Lower leg skin (tissue), 4 donors: ENCODE measurements around the gene SCG2. TPM values are rescaled to one million over a fixed set of nuclear protein-coding genes. Genes with fewer than 3 reads are reported as not detected.

Experiments used
- DNase-seq, 2 donors: peaks; one replicate each; pipeline ENCODE4 v3.0.0-alpha.2; 2019; ENCODE audit warnings: low spot score in 2 of 2
- H3K4me3 ChIP-seq: fragments of 200-600 bp; sonication (generic); 2 replicates; pipeline ENCODE4 v1.5.1; 2017; ENCODE audit warnings: mild to moderate bottlenecking, low read depth; ENCODE audit not compliant: poor library complexity, severe bottlenecking
- CTCF ChIP-seq, 3 donors: fragments of 450-650 bp; IDR thresholded peaks; one replicate each; pipeline ENCODE4 v1.5.1; 2016; ENCODE audit warnings: antibody characterized with exemption in 3 of 3, mild to moderate bottlenecking in 3 of 3, moderate library complexity in 2 of 3
- POLR2A ChIP-seq, 2 donors: fragments of 450-650 bp; IDR thresholded peaks; one replicate each; pipeline ENCODE4 v1.6.1; 2016 to 2017; ENCODE audit warnings: antibody characterized with exemption in 2 of 2, mild to moderate bottlenecking in 1 of 2, moderate library complexity in 1 of 2
- WGBS, 2 donors: methylation state at CpG; one replicate each; pipeline ENCODE4 v1.1.5; 2018; 5-methylcytosine and 5-hydroxymethylcytosine counted together
- intact Hi-C: fragments of 100-400 bp; cut with DNase I; formaldehyde crosslinking; loops from one replicate; pipeline ENCODE4 v1.15.0; 2023; ENCODE audit warnings: low total_unique reads
- total RNA-seq, 4 donors: library from RNA; depleted of rRNA; stranded (reverse); fragments of >200 nt; gene quantifications; one replicate each; pipeline ENCODE4 v1.1.0, GENCODE V29; 2016

Gene SCG2
- total RNA-seq, 4 donors from 2014 or later, result 0.17 to 1.8 (median 0.42) TPM; not detected in 1

GRCh38 chr2:223591596-223591995 is 10.6 kb downstream of the SCG2 start:
- 62 to 78% methylated on average over 1 of the region's 1 CpG for WGBS, 2 donors
- TF ChIP-seq CTCF (IDR thresholded peaks at IDR 0.05), result no peak
- TF ChIP-seq POLR2A (IDR thresholded peaks at IDR 0.05), result no peak
- DNase-seq, result no peak
- intact Hi-C loops, result no loop called here
- H3K4me3 ChIP-seq, result no peak overlapping the region

- intact Hi-C loops, result no loop called here
- DNase-seq, result no peak
- no peak overlapping the region for H3K4me3 ChIP-seq
- TF ChIP-seq POLR2A (IDR thresholded peaks at IDR 0.05) (no peak), CTCF (IDR thresholded peaks at IDR 0.05) (no peak)
Measured at GRCh38 chr2:223590964-223591363, 11.2 kb downstream of the SCG2 start.

GRCh38 chr2:223589901-223590300 is 12.3 kb downstream of the SCG2 start:
- DNase-seq, result no peak
- TF ChIP-seq CTCF (IDR thresholded peaks at IDR 0.05) (no peak), POLR2A (IDR thresholded peaks at IDR 0.05) (no peak)
- no peak overlapping the region for H3K4me3 ChIP-seq
- intact Hi-C loops, result no loop called here
- 85 to 90% methylated on average over 2 of the region's 2 CpGs for WGBS, 2 donors

- WGBS, 2 donors, result 45 to 54% methylated on average over 3 of the region's 3 CpGs
- no peak for DNase-seq
- intact Hi-C loops, result no loop called here
- H3K4me3 ChIP-seq, result no peak overlapping the region
- no peak for TF ChIP-seq POLR2A (IDR thresholded peaks at IDR 0.05)
- TF ChIP-seq CTCF (IDR thresholded peaks at IDR 0.05), result no peak
Measured at GRCh38 chr2:223588251-223588650, 13.9 kb downstream of the SCG2 start.

- WGBS, 2 donors, result 73 to 84% methylated on average over 3 of the region's 3 CpGs
- H3K4me3 ChIP-seq, result no peak overlapping the region
- intact Hi-C loops, result no loop called here
- no peak for DNase-seq
- TF ChIP-seq CTCF (IDR thresholded peaks at IDR 0.05) (no peak), POLR2A (IDR thresholded peaks at IDR 0.05) (no peak)
Measured at GRCh38 chr2:223587301-223587700, 14.9 kb downstream of the SCG2 start.

GRCh38 chr2:223586261-223586660 is 15.9 kb downstream of the SCG2 start:
- DNase-seq, result no peak
- intact Hi-C loops, result no loop called here
- TF ChIP-seq POLR2A (IDR thresholded peaks at IDR 0.05), result no peak
- no peak for TF ChIP-seq CTCF (IDR thresholded peaks at IDR 0.05)
- 40 to 43% methylated on average over 2 of the region's 2 CpGs for WGBS, 2 donors
- no peak overlapping the region for H3K4me3 ChIP-seq
